Tibial nerve (tissue), 4 donors: ENCODE measurements around the gene KCNT2.

Experiments used
- EP300 ChIP-seq, 2 donors: sonication (generic); formaldehyde crosslinking; IDR thresholded peaks; one replicate each; pipeline ENCODE4 v1.6.1; 2017; ENCODE audit warnings: antibody characterized with exemption in 2 of 2, mild to moderate bottlenecking in 1 of 2
- POLR2A ChIP-seq, 2 donors: fragments of 450-650 bp; IDR thresholded peaks; one replicate each; pipeline ENCODE4 v1.6.1; 2017; ENCODE audit warnings: antibody characterized with exemption in 2 of 2, mild to moderate bottlenecking in 2 of 2, moderate library complexity in 2 of 2
- TF ChIP-seq, protein P1 (sequence below), 5 experiments: fragments of 200-600 bp in 3 of 5; fragments of 450-650 bp in 2 of 5; sonication (generic) in 3 of 5; IDR thresholded peaks; one replicate each; pipeline ENCODE4 v1.5.1; 2016 to 2019; ENCODE audit warnings: antibody characterized with exemption in 5 of 5, mild to moderate bottlenecking in 3 of 5, moderate library complexity in 2 of 5

- TF ChIP-seq EP300 (IDR thresholded peaks at IDR 0.05) = no peak
- TF ChIP-seq, protein P1, sequence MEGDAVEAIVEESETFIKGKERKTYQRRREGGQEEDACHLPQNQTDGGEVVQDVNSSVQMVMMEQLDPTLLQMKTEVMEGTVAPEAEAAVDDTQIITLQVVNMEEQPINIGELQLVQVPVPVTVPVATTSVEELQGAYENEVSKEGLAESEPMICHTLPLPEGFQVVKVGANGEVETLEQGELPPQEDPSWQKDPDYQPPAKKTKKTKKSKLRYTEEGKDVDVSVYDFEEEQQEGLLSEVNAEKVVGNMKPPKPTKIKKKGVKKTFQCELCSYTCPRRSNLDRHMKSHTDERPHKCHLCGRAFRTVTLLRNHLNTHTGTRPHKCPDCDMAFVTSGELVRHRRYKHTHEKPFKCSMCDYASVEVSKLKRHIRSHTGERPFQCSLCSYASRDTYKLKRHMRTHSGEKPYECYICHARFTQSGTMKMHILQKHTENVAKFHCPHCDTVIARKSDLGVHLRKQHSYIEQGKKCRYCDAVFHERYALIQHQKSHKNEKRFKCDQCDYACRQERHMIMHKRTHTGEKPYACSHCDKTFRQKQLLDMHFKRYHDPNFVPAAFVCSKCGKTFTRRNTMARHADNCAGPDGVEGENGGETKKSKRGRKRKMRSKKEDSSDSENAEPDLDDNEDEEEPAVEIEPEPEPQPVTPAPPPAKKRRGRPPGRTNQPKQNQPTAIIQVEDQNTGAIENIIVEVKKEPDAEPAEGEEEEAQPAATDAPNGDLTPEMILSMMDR (IDR thresholded peaks at IDR 0.05) = no peak
- TF ChIP-seq POLR2A (IDR thresholded peaks at IDR 0.05) = no peak
Observed at GRCh38 chr1:196410768-196411167, 197.5 kb downstream of the KCNT2 start.
